ENCODE data around the gene AUTS2.

DNA sequence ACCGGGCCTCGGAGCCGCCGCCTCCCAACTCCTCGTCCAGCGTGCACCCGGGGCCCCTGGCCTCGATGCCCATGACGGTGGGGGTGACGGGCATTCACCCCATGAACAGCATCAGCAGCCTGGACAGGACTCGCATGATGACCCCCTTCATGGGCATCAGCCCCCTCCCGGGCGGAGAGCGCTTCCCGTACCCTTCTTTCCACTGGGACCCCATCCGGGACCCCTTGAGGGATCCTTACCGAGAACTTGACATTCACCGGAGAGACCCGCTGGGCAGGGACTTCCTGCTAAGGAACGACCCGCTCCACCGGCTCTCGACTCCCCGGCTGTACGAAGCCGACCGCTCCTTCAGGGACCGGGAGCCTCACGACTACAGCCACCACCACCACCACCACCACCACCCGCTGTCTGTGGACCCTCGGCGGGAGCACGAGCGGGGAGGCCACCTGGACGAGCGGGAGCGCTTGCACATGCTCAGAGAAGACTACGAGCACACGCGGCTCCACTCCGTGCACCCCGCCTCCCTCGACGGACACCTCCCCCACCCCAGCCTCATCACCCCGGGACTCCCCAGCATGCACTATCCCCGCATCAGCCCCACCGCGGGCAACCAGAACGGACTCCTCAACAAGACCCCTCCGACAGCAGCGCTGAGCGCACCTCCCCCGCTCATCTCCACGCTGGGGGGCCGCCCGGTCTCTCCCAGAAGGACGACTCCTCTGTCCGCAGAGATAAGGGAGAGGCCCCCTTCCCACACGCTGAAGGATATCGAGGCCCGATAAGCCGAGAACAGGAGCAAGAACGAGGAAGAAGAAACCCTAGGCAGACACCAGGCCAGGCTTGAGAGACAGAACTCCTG is 1192.2 kb downstream of the AUTS2 start:
- TF ChIP-seq, protein P1, sequence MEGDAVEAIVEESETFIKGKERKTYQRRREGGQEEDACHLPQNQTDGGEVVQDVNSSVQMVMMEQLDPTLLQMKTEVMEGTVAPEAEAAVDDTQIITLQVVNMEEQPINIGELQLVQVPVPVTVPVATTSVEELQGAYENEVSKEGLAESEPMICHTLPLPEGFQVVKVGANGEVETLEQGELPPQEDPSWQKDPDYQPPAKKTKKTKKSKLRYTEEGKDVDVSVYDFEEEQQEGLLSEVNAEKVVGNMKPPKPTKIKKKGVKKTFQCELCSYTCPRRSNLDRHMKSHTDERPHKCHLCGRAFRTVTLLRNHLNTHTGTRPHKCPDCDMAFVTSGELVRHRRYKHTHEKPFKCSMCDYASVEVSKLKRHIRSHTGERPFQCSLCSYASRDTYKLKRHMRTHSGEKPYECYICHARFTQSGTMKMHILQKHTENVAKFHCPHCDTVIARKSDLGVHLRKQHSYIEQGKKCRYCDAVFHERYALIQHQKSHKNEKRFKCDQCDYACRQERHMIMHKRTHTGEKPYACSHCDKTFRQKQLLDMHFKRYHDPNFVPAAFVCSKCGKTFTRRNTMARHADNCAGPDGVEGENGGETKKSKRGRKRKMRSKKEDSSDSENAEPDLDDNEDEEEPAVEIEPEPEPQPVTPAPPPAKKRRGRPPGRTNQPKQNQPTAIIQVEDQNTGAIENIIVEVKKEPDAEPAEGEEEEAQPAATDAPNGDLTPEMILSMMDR (IDR thresholded peaks at IDR 0.05; ENCODE audit: low read length): no peak
- TF ChIP-seq EZH2 (IDR thresholded peaks at IDR 0.05; ENCODE audit: borderline replicate concordance, low read length): no peak

Data from OCI-LY1 (cell line).